Breast epithelium (tissue), 4 donors: ENCODE results near the gene ZNF70. TPM values are rescaled to one million over a fixed set of nuclear protein-coding genes. Genes with fewer than 3 reads are reported as not detected.

Source experiments
- DNase-seq, 2 donors: peaks; one replicate each; pipeline ENCODE4 v3.0.0-alpha.2; 2019; ENCODE audit warnings: low spot score in 2 of 2
- H3K27ac ChIP-seq, 2 donors: fragments of 200-600 bp; sonication (generic) in 1 of 2; one replicate each; pipeline ENCODE4 v1.5.1; 2016 to 2019; ENCODE audit warnings: mild to moderate bottlenecking in 1 of 2
- H3K27me3 ChIP-seq, 2 donors: fragments of 200-600 bp; sonication (generic) in 1 of 2; one replicate each; pipeline versions ENCODE4 v1.5.1 to v1.6.0; 2017 to 2019; ENCODE audit warnings: control low read depth in 1 of 2, mild to moderate bottlenecking in 1 of 2
- H3K36me3 ChIP-seq: fragments of 200-600 bp; one replicate; pipeline ENCODE4 v1.5.1; 2019
- H3K4me1 ChIP-seq, 2 donors: fragments of 200-600 bp; sonication (generic); one replicate each; pipeline ENCODE4 v1.5.1; 2016 to 2019; ENCODE audit warnings: control low read depth in 1 of 2
- H3K4me3 ChIP-seq, 3 donors: fragments of 200-600 bp; sonication (generic); 1 replicate in 2 of 3; 2 replicates in 1 of 3; pipeline ENCODE4 v1.5.1; 2016 to 2019; ENCODE audit warnings: mild to moderate bottlenecking in 3 of 3, moderate library complexity in 2 of 3
- H3K9me3 ChIP-seq, 2 donors: fragments of 200-600 bp; sonication (generic) in 1 of 2; one replicate each; pipeline ENCODE4 v1.5.1; 2016 to 2019; ENCODE audit warnings: control low read depth in 1 of 2
- CTCF ChIP-seq, 3 donors: fragments of 450-650 bp; IDR thresholded peaks; one replicate each; pipeline ENCODE4 v1.5.1; 2016 to 2017; ENCODE audit warnings: antibody characterized with exemption in 3 of 3, mild to moderate bottlenecking in 3 of 3, moderate library complexity in 3 of 3
- POLR2A ChIP-seq: fragments of 450-650 bp; IDR thresholded peaks from one replicate; pipeline ENCODE4 v1.6.1; 2016; ENCODE audit warnings: antibody characterized with exemption, mild to moderate bottlenecking, moderate library complexity
- POLR2AphosphoS5 ChIP-seq, 3 donors: sonication (generic); formaldehyde crosslinking; IDR thresholded peaks; one replicate each; pipeline ENCODE4 v1.6.1; 2017; ENCODE audit warnings: antibody characterized with exemption in 3 of 3
- intact Hi-C: fragments of 100-400 bp; cut with DNase I; formaldehyde crosslinking; loops from one replicate; pipeline ENCODE4 v1.15.1; 2023; ENCODE audit warnings: low total_unique reads
- total RNA-seq, 3 donors: library from RNA; depleted of rRNA; stranded (reverse); fragments of >200 nt; gene quantifications; one replicate each; pipeline ENCODE4 v1.1.0, GENCODE V29; 2016

Gene ZNF70
- total RNA-seq, 3 donors from 2014 or later, result 3.2 to 4.6 (median 4.1) TPM

DNA sequence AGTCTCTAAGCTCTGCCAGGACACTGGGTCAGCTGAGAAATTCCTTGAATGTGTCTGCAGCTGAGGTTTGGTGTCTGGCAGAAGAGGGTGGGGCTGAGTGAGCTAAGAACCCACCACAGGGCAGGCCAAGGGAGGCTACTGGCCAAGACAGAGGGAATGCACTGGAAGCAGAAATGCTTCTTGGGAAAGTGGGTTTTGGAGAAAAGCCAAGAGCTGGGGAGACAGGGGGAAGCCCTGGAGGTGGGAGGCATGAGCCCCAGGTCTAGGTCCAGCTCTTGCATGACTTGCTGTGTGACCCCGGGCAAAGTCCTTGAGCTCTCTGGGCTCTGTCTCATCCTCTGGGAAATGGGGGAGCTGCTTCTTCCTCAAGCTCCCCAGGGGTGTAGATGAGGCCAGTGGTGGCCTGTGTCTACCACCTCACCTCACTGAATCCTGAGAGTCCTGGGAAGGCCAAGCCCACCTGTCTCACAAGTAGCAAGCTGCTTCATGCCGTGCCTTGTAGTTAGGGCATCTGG is 24.1 kb upstream of the ZNF70 start:
- Histone ChIP-seq H3K36me3 (no peaks in the 10 kb centered on the region), H3K4me3 (no peak overlapping the region), H3K9me3 (no peaks in the 10 kb centered on the region), H3K27ac (no peak overlapping the region), H3K27me3 (no peaks in the 10 kb centered on the region), H3K4me1 (peaks cover 0 to 6% of the 10 kb centered on the region in 2 donors)
- intact Hi-C loops, result loop anchor here (10.0 kb wide), 1 partner anchor 60 kb away; the partner anchor contains the start of gene DERL3
- TF ChIP-seq POLR2AphosphoS5 (IDR thresholded peaks at IDR 0.05) (no peak), POLR2A (no peak), CTCF (IDR thresholded peaks at IDR 0.05) (no peak)
- DNase-seq, result no peak

DNA sequence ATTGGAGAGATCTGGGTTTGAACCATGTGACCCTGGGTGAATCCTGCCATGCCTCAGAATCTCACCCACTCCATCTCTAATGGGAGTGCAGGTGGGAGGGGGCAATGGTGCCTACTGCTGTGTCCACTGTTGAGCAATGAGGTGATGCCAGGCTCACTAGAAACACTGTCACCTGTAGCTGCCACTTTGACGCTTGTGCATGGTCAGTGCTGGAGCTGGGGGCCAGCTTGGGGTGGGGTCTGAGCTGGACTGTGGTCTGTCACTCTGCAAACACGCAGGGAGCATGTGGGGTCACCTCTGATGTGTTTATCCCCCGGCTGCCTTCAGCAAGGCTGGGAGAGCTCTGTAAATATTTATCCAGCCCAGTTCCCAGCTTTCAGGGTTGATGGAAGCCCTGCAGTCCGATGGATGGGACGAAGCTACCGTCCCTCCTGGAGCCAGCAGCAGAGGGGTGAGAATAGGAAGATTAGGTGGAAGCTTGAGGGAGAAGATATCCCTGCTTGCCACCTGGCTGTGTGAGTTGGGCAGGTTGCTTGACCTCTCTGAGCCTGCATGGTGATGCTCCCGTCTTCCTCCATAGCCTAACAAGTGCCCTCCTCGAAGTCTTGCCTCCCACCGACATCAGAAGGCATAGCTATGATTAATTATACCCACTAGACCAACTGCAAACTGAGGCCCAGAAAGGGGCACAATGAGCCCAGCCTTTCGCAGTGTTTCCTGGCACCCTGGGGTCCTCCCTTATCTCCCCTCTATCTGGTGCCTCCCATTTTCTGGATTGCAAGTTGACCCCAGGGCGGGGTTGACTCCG is 23.4 kb upstream of the ZNF70 start:
- TF ChIP-seq CTCF (IDR thresholded peaks at IDR 0.05) (no peak), POLR2A (no peak), POLR2AphosphoS5 (IDR thresholded peaks at IDR 0.05) (no peak)
- Histone ChIP-seq H3K36me3 (no peaks in the 10 kb centered on the region), H3K9me3 (no peaks in the 10 kb centered on the region), H3K4me3 (no peak overlapping the region), H3K27me3 (no peaks in the 10 kb centered on the region), H3K27ac (no peak overlapping the region), H3K4me1 (peaks cover 0 to 6% of the 10 kb centered on the region in 2 donors)
- intact Hi-C loops, result loop anchor here (10.0 kb wide), 1 partner anchor 60 kb away; the partner anchor contains the start of gene DERL3
- no peak for DNase-seq

DNA sequence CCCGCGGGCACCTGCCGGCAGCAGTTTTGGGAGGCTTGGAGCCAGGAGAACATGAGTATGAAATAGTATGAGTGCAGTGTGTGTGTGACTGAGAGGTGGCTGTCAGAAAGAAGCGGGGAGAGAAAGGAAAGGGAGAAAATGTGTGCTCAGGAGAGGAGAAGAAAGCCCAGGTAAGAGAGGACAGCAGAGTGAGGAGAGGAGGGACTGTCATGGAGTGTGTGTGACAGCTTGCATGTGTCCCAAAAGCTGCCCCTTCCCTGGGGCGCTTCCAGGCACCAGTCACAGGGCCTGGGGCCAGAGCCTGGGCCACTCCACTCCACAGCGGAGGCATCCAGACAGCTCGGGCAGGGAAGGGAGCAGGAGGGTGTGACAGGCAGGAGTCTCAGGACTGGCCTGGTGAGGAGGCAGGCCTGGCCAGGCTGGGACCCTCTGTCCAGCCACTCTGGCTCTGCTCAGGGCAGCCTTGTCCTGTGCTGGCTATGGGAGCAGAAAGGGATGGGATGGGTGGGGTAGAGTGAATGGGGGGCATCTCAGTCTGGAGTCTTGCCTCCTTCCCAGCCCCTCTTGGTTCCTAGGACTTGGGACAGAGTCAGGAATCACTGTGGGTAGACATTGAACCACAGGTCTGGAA is 22.7 kb upstream of the ZNF70 start:
- Histone ChIP-seq H3K4me1 (peaks cover 0 to 6% of the 10 kb centered on the region in 2 donors), H3K27ac (no peak overlapping the region), H3K27me3 (no peaks in the 10 kb centered on the region), H3K9me3 (no peaks in the 10 kb centered on the region), H3K4me3 (peak overlapping the region in 2 of 3 donors; percentile 57 to 83), H3K36me3 (no peaks in the 10 kb centered on the region)
- TF ChIP-seq CTCF (IDR thresholded peaks at IDR 0.05) (no peak), POLR2AphosphoS5 (IDR thresholded peaks at IDR 0.05) (no peak), POLR2A (no peak)
- no peak for DNase-seq
- intact Hi-C loops, result loop anchor here (10.0 kb wide), 1 partner anchor 61 kb away; the partner anchor contains the start of gene DERL3

DNA sequence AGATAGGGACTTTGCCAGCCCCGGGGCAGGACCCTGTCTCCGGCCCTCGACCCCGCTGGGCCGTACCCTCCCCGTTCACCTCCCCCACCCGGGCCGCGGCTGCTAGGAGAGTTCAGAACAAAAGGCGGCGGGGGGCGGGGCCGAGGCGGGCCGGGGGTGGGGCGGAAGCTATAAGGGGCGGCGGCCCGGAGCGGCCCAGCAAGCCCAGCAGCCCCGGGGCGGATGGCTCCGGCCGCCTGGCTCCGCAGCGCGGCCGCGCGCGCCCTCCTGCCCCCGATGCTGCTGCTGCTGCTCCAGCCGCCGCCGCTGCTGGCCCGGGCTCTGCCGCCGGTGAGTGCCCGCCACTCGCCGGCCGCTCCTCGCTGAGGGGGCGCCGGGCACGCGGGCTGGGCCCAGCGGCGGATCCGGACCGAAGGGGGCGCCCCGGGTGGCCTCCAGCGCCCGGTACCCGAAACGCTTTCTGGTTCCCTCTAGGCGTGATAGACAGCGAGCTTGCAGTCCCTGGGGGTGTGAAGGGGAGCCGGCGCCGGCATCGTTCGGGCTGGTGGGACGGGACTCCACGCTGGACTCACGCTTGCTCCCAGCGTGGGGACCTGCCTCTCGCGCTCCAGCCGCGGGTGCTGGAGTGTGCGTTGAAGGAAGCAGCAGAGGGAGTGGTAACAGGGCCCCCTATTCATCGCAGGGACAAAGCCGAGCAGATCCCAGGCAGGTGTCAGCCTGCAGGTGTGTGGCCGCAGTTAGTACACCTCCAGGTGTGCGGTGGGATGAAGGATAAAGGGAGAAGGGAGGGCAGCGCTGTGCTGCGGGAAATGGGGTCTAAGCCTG is 21.9 kb upstream of the ZNF70 start, which contains the start of gene MMP11:
MMP11 (plus strand) TSS at position 201 of the 825 bp plus-strand sequence; CDS start at position 223, 22 bp downstream.
- Histone ChIP-seq H3K36me3 (no peaks in the 10 kb centered on the region), H3K4me3 (peak within 1 kb of the TSS; percentile 43 to 83 (median 57)), H3K4me1 (peaks cover 0 to 6% of the 10 kb centered on the region in 2 donors), H3K9me3 (no peaks in the 10 kb centered on the region), H3K27ac (peak within 1 kb of the TSS in 1 of 2 donors; percentile 48), H3K27me3 (no peaks in the 10 kb centered on the region)
- intact Hi-C loops, result loop anchor here (10.0 kb wide), 1 partner anchor 62 kb away; the partner anchor contains the start of gene DERL3
- DNase-seq, result no peak
- TF ChIP-seq POLR2A (no peak), CTCF (IDR thresholded peaks at IDR 0.05) (no peak), POLR2AphosphoS5 (IDR thresholded peaks at IDR 0.05) (no peak)
